H1 (cell line): Measurements from ENCODE around the gene FAM98C. TPM values are rescaled to one million over a fixed set of nuclear protein-coding genes. Genes with fewer than 3 reads are reported as not detected.
A peak's percentile ranks its signal among the peaks of the same experiment; 100 is the strongest.

Experiments
- CTCF ChIA-PET: fragments of 300-600 bp; sonication (Branson Sonifier 250); formaldehyde crosslinking; loops from one replicate; lab custom pipeline; 2021; ENCODE audit not compliant: partially characterized antibody; lab: Charles Lee
- POLR2A ChIA-PET: fragments of 300-600 bp; sonication (Branson Sonifier 250); formaldehyde crosslinking; loops from one replicate; lab custom pipeline; 2021; ENCODE audit warnings: inconsistent platforms; ENCODE audit not compliant: partially characterized antibody; lab: Charles Lee
- DNase-seq, 2 experiments: peaks; one replicate each; pipeline versions ENCODE4 v3.0.0 to v3.0.0-alpha.2; 2010 to 2022; ENCODE audit warnings: low spot score in 2 of 2, low read depth in 1 of 2, mixed read lengths in 1 of 2
- FAIRE-seq: peaks from 2 replicates; lab custom pipeline; 2011; peaks lifted over from hg19 to GRCh38; lab: Jason Lieb, UNC
- H2AFZ ChIP-seq: 2 replicates; pipeline ENCODE4 v1.8.1; 2012; ENCODE audit warnings: low read length, inconsistent platforms
- H2AK5ac ChIP-seq: 2 replicates; pipeline ENCODE4 v1.6.1; 2013; ENCODE audit warnings: low read depth, low read length
- H2BK120ac ChIP-seq: replicated peaks from 2 replicates; pipeline ENCODE3; 2013; ENCODE audit warnings: low read depth, low read length, inconsistent platforms
- H2BK12ac ChIP-seq: 2 replicates; pipeline ENCODE4 v1.6.1; 2013; ENCODE audit warnings: low read depth, low read length
- H2BK15ac ChIP-seq: 2 replicates; pipeline ENCODE4 v1.6.1; 2013; ENCODE audit warnings: low read length
- H2BK20ac ChIP-seq: 2 replicates; pipeline ENCODE4 v1.6.1; 2013; ENCODE audit warnings: low read length
- H2BK5ac ChIP-seq: 2 replicates; pipeline ENCODE4 v1.6.1; 2013; ENCODE audit warnings: low read depth, low read length
- H3K14ac ChIP-seq: 2 replicates; pipeline ENCODE4 v1.6.1; 2013; ENCODE audit warnings: inconsistent platforms; ENCODE audit not compliant: insufficient read length
- H3K18ac ChIP-seq: 2 replicates; pipeline ENCODE4 v1.6.1; 2013; ENCODE audit warnings: low read length; ENCODE audit errors: extremely low read depth
- H3K23ac ChIP-seq: 2 replicates; pipeline ENCODE4 v1.6.1; 2013; ENCODE audit warnings: inconsistent platforms; ENCODE audit not compliant: insufficient read length
- H3K23me2 ChIP-seq: 2 replicates; pipeline ENCODE4 v1.6.1; 2013; ENCODE audit warnings: low read depth, low read length
- H3K27ac ChIP-seq: 2 replicates; pipeline ENCODE4 v1.6.1; 2011; ENCODE audit warnings: low read depth, low read length, inconsistent platforms
- H3K27me3 ChIP-seq, 4 experiments: replicated peaks in 1 of 4; 1 replicate in 1 of 4; 2 replicates in 3 of 4; pipeline versions ENCODE4 v1.6.1 to v1.8.1; 2011 to 2013; ENCODE audit warnings: low read length in 3 of 4, mild to moderate bottlenecking in 3 of 4, inconsistent platforms in 2 of 4, mixed read lengths in 2 of 4, moderate library complexity in 1 of 4; ENCODE audit not compliant: control insufficient read depth in 3 of 4, insufficient read depth in 3 of 4; ENCODE audit errors: extremely low read depth in 1 of 4
- H3K36me3 ChIP-seq, 4 experiments: 2 replicates each; pipeline versions ENCODE4 v1.6.1 to v1.8.1; 2011 to 2013; ENCODE audit warnings: mild to moderate bottlenecking in 4 of 4, low read length in 3 of 4, moderate library complexity in 2 of 4, control low read depth in 1 of 4, inconsistent platforms in 1 of 4; ENCODE audit not compliant: insufficient read depth in 4 of 4, control insufficient read depth in 2 of 4
- H3K4ac ChIP-seq: replicated peaks from 2 replicates; pipeline ENCODE3; 2013; ENCODE audit warnings: low read length, low read depth, mixed read lengths, inconsistent platforms; ENCODE audit not compliant: insufficient read length
- H3K4me1 ChIP-seq, 4 experiments: replicated peaks in 1 of 4; 1 replicate in 1 of 4; 2 replicates in 3 of 4; pipeline versions ENCODE4 v1.6.1 to v1.8.1; 2011 to 2013; ENCODE audit warnings: low read length in 3 of 4, inconsistent platforms in 2 of 4, mixed read lengths in 1 of 4; ENCODE audit not compliant: insufficient read depth in 4 of 4, control insufficient read depth in 3 of 4
- H3K4me2 ChIP-seq, 2 experiments: 2 replicates each; pipeline versions ENCODE4 v1.6.1 to v1.8.1; 2011 to 2013; ENCODE audit warnings: low read depth in 2 of 2, low read length in 2 of 2, control low read depth in 1 of 2, inconsistent platforms in 1 of 2, mild to moderate bottlenecking in 1 of 2; ENCODE audit not compliant: insufficient read depth in 1 of 2
- H3K4me3 ChIP-seq, 4 experiments: fragments of 200-600, 300-600 bp in 1 of 4; sonication (generic), shearing (Covaris generic), sonication (Bioruptor Twin) in 1 of 4; 2 replicates each; pipeline versions ENCODE4 v1.5.1 to v1.8.1; 2011 to 2016; ENCODE audit warnings: low read length in 4 of 4, low read depth in 3 of 4, control low read depth in 2 of 4, inconsistent platforms in 2 of 4, mild to moderate bottlenecking in 2 of 4, mixed read lengths in 1 of 4, moderate library complexity in 1 of 4; ENCODE audit not compliant: insufficient read depth in 2 of 4; ENCODE audit errors: extremely low read depth in 1 of 4
- H3K56ac ChIP-seq: replicated peaks from 2 replicates; pipeline ENCODE3; 2013; ENCODE audit warnings: low read depth, mild to moderate bottlenecking, mixed read lengths, low read length, inconsistent platforms; ENCODE audit not compliant: insufficient read length
- H3K79me1 ChIP-seq: 2 replicates; pipeline ENCODE4 v1.6.1; 2013; ENCODE audit warnings: low read depth, low read length, control low read depth
- H3K79me2 ChIP-seq, 2 experiments: 2 replicates each; pipeline versions ENCODE4 v1.6.1 to v1.8.1; 2012 to 2013; ENCODE audit warnings: low read length in 2 of 2, mild to moderate bottlenecking in 2 of 2, inconsistent platforms in 1 of 2; ENCODE audit not compliant: insufficient read depth in 2 of 2, control insufficient read depth in 1 of 2
- H3K9ac ChIP-seq, 4 experiments: replicated peaks in 1 of 4; 1 replicate in 1 of 4; 2 replicates in 3 of 4; pipeline versions ENCODE4 v1.6.1 to v1.8.1; 2011 to 2013; ENCODE audit warnings: low read depth in 3 of 4, low read length in 3 of 4, control low read depth in 2 of 4, mild to moderate bottlenecking in 2 of 4, moderate library complexity in 2 of 4, inconsistent platforms in 1 of 4; ENCODE audit errors: extremely low read depth in 1 of 4
- H3K9me3 ChIP-seq, 2 experiments: 2 replicates each; pipeline versions ENCODE4 v1.6.1 to v1.8.1; 2012 to 2013; ENCODE audit warnings: mild to moderate bottlenecking in 2 of 2, moderate library complexity in 2 of 2, control low read depth in 1 of 2, inconsistent platforms in 1 of 2, low read depth in 1 of 2, low read length in 1 of 2, mixed read lengths in 1 of 2; ENCODE audit not compliant: insufficient read depth in 2 of 2
- H4K20me1 ChIP-seq, 2 experiments: replicated peaks in 1 of 2; 2 replicates each; pipeline versions ENCODE3 to v1.8.1; 2011 to 2013; ENCODE audit warnings: inconsistent platforms in 2 of 2, low read length in 2 of 2, mild to moderate bottlenecking in 1 of 2; ENCODE audit not compliant: insufficient read depth in 2 of 2, control insufficient read depth in 1 of 2
- H4K5ac ChIP-seq: 2 replicates; pipeline ENCODE4 v1.6.1; 2013; ENCODE audit warnings: low read length, low read depth, mixed read lengths, inconsistent platforms; ENCODE audit not compliant: insufficient read length
- H4K8ac ChIP-seq: 2 replicates; pipeline ENCODE4 v1.8.0; 2013; ENCODE audit warnings: mild to moderate bottlenecking, moderate library complexity, low read length, inconsistent platforms; ENCODE audit not compliant: insufficient read depth; ENCODE audit errors: extremely low read depth
- H4K91ac ChIP-seq: replicated peaks from 2 replicates; pipeline ENCODE3; 2013; ENCODE audit warnings: low read length, mixed read lengths, inconsistent platforms; ENCODE audit not compliant: insufficient read length
- CREB1 ChIP-seq: IDR thresholded peaks from 2 replicates; pipeline ENCODE4 v1.6.1; 2012; ENCODE audit warnings: inconsistent platforms
- CTBP2 ChIP-seq: IDR thresholded peaks from 2 replicates; pipeline ENCODE4 v1.7.0; 2011; ENCODE audit warnings: borderline replicate concordance, mild to moderate bottlenecking, moderate library complexity, mixed read lengths, low read length; ENCODE audit not compliant: insufficient read depth, insufficient read length
- GTF2F1 ChIP-seq: IDR thresholded peaks from 2 replicates; pipeline ENCODE4 v1.6.1; 2012; ENCODE audit warnings: low read depth, low read length, improper control_type of control experiment, borderline replicate concordance
- JUN ChIP-seq: IDR thresholded peaks from 2 replicates; pipeline ENCODE4 v1.6.1; 2011; ENCODE audit warnings: low read depth, mild to moderate bottlenecking, improper control_type of control experiment, low read length
- RAD21 ChIP-seq, 2 experiments: IDR thresholded peaks in 1 of 2; conservative IDR thresholded peaks in 1 of 2; 2 replicates each; pipeline ENCODE4 v1.6.1; 2011; ENCODE audit warnings: low read depth in 2 of 2, low read length in 2 of 2, improper control_type of control experiment in 1 of 2, inconsistent platforms in 1 of 2, mild to moderate bottlenecking in 1 of 2, moderate library complexity in 1 of 2
- RBBP5 ChIP-seq: IDR thresholded peaks from 2 replicates; pipeline ENCODE4 v1.7.1; 2012; ENCODE audit warnings: low read depth, mild to moderate bottlenecking, inconsistent platforms, low read length, moderate library complexity, borderline replicate concordance
- RXRA ChIP-seq: IDR thresholded peaks from 2 replicates; pipeline ENCODE4 v1.6.1; 2011; ENCODE audit warnings: low read depth, mild to moderate bottlenecking, low read length, moderate library complexity; ENCODE audit not compliant: insufficient read depth
- SIRT6 ChIP-seq: IDR thresholded peaks from one replicate; pipeline ENCODE4 v1.7.1; 2012; ENCODE audit warnings: low read length, inconsistent platforms
- TAF7 ChIP-seq: optimal IDR thresholded peaks from 2 replicates; pipeline ENCODE3; 2011; ENCODE audit warnings: low read depth, mild to moderate bottlenecking, inconsistent platforms, low read length, moderate library complexity, borderline replicate concordance
- WGBS, 2 experiments: shearing (Covaris generic) in 1 of 2; methylation state at CpG; one replicate each; pipeline versions ENCODE4 v1.1.6 to v1.1.7; 2013 to 2015; ENCODE audit warnings: low lambda C conversion rate in 2 of 2, mixed read lengths in 2 of 2, inconsistent platforms in 1 of 2, low coverage in 1 of 2, missing lambda C conversion rate in 1 of 2; ENCODE audit not compliant: insufficient replicate concordance in 2 of 2, insufficient coverage in 1 of 2, insufficient read length in 1 of 2; ENCODE audit errors: extremely low coverage in 1 of 2, missing lambda C conversion rate in 1 of 2; 5-methylcytosine and 5-hydroxymethylcytosine counted together
- polyA plus RNA-seq, 7 experiments: library from polyadenylated mRNA; depleted of rRNA in 3 of 7; stranded (reverse) in 5 of 7; unstranded in 2 of 7; fragments of >200 nt in 5 of 7; fragments of 200-250 nt in 2 of 7; gene quantifications; 1 replicate in 5 of 7; 2 replicates in 1 of 7; 4 replicates in 1 of 7; pipeline versions ENCODE4 v1.2.1 to v1.2.3, GENCODE V29; 2011 to 2013; ENCODE audit warnings: missing spikeins in 2 of 7, mixed read lengths in 2 of 7
- total RNA-seq: library from RNA; stranded (reverse); fragmentation: NEBNext Ultra II Directional; extraction: Animal tissue kit (Norgen Biotek cat#: 25700); gene quantifications from 2 replicates; pipeline ENCODE4 v1.2.1, GENCODE V29; 2021

Gene FAM98C
- total and polyA plus RNA-seq, 2 of the 8 experiments (the other 6 are each of a cell fraction or from before 2014, with no cell fraction given): 6.1 to 9.4 TPM

DNA sequence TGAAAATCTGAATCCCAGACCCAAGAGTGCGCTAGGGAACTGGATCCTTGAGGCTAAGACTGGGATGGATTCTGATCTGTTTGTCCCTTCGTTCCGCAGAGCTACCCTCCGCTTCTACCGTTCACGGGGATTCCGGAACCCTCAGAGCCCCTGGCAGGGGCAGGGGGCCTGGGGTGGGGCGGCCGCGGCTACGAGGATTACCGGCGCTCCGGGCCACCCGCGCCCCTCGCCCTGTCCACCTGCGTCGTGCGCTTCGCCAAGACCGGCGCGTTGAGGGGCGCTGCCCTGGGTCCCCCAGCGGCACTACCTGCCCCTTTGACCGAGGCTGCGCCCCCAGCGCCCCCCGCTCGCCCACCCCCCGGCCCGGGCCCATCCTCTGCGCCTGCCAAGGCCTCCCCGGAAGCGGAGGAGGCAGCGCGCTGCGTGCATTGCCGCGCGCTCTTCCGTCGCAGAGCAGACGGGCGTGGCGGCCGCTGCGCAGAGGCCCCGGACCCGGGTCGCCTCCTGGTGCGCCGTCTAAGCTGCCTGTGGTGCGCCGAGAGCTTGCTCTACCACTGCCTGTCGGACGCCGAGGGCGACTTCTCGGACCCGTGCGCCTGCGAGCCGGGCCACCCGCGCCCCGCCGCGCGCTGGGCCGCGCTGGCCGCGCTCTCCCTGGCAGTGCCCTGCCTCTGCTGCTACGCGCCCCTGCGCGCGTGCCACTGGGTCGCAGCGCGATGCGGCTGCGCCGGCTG lies 7.3 kb upstream of the FAM98C start:
- DNase-seq: no peak
- no peak overlapping the region for H2BK120ac ChIP-seq
- H4K20me1 ChIP-seq: peaks cover 0 to 2% of the 10 kb centered on the region in 2 experiments
- H3K79me1 ChIP-seq: no peaks in the 10 kb centered on the region
- peaks cover 2 to 20% (median 5%) of the 10 kb centered on the region in 4 experiments; a peak in 2 of 8 replicates for H3K36me3 ChIP-seq
- peak overlapping the region; percentile 54 to 71; a peak in 2 of 4 replicates for H3K4me2 ChIP-seq
- no peak overlapping the region for H3K56ac ChIP-seq
- peaks cover 0 to 32% (median 29%) of the 10 kb centered on the region in 4 experiments; a peak in 6 of 7 replicates for H3K27me3 ChIP-seq
- H2BK15ac ChIP-seq: no peak overlapping the region
- WGBS, 2 experiments: 97% methylated on average over 34 of the region's 86 CpGs; no CpG with 5 or more reads in 1 of the 2 experiments
- peak overlapping the region in 1 of 4 experiments; percentile 52; a peak in 1 of 8 replicates for H3K4me3 ChIP-seq
- POLR2A ChIA-PET: interaction anchor here (0.8 to 2.2 kb wide), 7 partner anchors 10 to 636 kb away, joined by 3 to 12 read pairs (median 4); no protein-coding TSS in a partner anchor
- no peak overlapping the region for H4K91ac ChIP-seq
- no peak overlapping the region for H3K27ac ChIP-seq
- H4K5ac ChIP-seq: no peak overlapping the region
- no peak overlapping the region for H2AK5ac ChIP-seq
- no peak for FAIRE-seq
- H3K23ac ChIP-seq: no peak overlapping the region
- H2BK20ac ChIP-seq: no peak overlapping the region
- H2BK5ac ChIP-seq: no peak overlapping the region
- no peak overlapping the region for H3K9ac ChIP-seq
- no peak overlapping the region for H4K8ac ChIP-seq
- no peaks in the 10 kb centered on the region for H3K9me3 ChIP-seq
- peaks cover 5 to 12% (median 6%) of the 10 kb centered on the region in 4 experiments for H3K4me1 ChIP-seq
- peaks cover 0 to 4% of the 10 kb centered on the region in 2 experiments; a peak in 2 of 4 replicates for H3K79me2 ChIP-seq
- CTCF ChIA-PET: interaction anchor here (0.7 kb wide), 1 partner anchor 30 kb away, joined by 3 read pairs; no protein-coding TSS in a partner anchor
- H3K14ac ChIP-seq: no peak overlapping the region
- no peak overlapping the region for H2AFZ ChIP-seq
- no peaks in the 10 kb centered on the region for H3K23me2 ChIP-seq
- no peak overlapping the region for H3K18ac ChIP-seq
- H3K4ac ChIP-seq: no peak overlapping the region
- H2BK12ac ChIP-seq: no peak overlapping the region
- no peak for TF ChIP-seq CREB1
- TF ChIP-seq SIRT6: no peak
- TF ChIP-seq RAD21 (IDR thresholded peaks at IDR 0.05 in 1 of 2, conservative IDR thresholded peaks at IDR 0.05 in 1 of 2; ENCODE audit: low read depth in 2 of 2, low read length in 2 of 2): no peak
- TF ChIP-seq RBBP5: no peak
- no peak for TF ChIP-seq CTBP2
- TF ChIP-seq RXRA: no peak
- no peak for TF ChIP-seq JUN
- no peak for TF ChIP-seq GTF2F1
- TF ChIP-seq TAF7: no peak
